ENCODE data around the gene TJP1.

Gene TJP1

DNA sequence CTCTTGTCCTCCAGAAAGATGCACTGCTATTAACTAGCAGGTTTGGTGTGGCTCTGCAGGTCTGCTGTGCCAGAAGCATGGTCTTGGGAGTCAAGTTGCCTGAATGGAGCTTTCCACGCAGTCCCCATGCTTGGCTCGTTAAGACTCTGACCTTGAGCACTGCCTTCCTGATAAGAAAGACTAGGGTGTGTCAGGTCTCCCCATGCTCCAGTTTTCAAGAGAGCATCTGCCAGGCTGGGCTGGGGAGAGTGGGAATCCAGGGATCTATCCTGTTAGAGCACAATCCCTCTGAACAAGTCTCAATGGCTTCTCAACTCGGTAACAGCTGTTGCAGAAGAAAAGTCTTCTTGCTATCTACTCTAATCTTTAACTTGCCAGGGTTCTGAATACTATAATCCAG, 98.2 kb downstream of the TJP1 start:
- no peak overlapping the region for H3K27ac ChIP-seq
- TF ChIP-seq CTCF (IDR thresholded peaks at IDR 0.05) (no peak), ZFX (IDR thresholded peaks at IDR 0.05; ENCODE audit: borderline replicate concordance) (no peak)

DNA sequence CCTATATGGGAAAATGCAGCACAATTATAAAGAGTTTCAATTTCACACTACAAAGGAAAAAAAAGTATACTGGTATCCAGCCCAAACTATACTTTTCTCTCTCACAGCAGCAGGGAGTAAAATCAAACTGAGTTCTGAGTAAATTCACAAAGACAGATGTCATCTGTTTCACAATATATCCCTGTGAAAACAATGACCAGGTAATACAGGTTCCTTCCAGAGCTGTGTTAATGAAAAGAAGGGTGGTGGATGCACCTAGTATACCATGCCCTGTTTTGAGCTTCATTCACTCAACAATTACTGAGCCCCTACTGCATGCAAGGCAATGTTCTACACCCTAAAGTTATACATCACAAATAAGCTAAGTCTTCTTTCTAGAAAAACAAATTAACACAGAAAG, 108.5 kb downstream of the TJP1 start:
- TF ChIP-seq CTCF (IDR thresholded peaks at IDR 0.05) (no peak), ZFX (IDR thresholded peaks at IDR 0.05; ENCODE audit: borderline replicate concordance) (no peak)
- no peak overlapping the region for H3K27ac ChIP-seq

DNA sequence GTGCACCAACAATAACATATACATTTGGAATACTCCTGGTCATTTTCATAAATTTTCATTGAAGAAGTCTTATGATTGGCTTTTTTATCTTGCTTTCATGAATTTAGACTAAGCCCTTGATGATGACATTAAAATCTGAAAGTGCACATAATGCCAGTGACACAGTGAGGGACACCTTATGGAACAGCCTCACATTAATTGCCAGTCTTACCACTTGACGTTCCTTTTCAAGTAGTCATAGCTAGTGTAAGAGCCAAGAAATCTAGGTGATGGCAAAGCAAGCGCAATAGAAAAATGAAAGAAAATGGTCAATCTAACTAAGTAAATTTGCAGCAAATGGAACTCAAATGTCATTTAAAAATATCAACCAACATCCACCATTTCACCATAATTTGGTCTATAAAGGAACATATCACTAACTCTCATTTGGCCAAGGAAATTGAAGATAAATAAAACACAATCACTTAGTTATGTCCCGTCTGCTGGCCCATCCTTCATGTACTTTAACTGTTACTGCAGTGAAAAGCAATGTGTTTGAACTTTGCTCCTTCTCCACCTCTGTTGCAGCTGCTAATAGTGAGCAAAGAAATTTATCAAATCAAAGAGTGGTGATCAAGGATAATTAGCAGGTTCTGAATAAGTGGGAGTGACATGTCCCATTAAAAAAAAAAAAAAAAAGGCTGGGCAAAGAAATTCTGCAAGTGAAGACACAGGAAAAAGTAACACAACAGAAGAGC, 110.0 kb downstream of the TJP1 start:
- TF ChIP-seq CTCF (IDR thresholded peaks at IDR 0.05) (no peak), ZFX (IDR thresholded peaks at IDR 0.05; ENCODE audit: borderline replicate concordance) (no peak)
- H3K27ac ChIP-seq: no peak overlapping the region

DNA sequence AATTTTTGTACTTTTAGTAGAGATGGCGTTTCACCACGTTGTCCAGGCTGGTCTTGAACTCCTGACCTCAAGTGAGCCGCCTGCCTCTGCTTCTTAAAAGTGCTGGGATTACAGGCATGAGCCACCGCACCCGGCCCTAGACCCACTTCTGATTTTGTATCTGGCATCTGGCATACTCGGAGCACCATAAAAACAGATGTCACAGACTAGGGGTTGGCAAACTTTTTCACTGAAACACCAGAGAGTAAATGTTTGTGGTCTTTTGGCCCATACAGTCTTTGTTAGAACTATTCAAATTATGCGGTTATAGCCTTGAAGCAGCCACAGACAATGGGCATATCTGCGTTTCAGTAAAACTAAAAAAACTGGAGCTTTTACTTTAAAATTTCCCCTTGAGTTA, 110.7 kb downstream of the TJP1 start:
- no peak for TF ChIP-seq ZFX (IDR thresholded peaks at IDR 0.05; ENCODE audit: borderline replicate concordance)
- no peak for TF ChIP-seq CTCF (IDR thresholded peaks at IDR 0.05)
- no peak overlapping the region for H3K27ac ChIP-seq

DNA sequence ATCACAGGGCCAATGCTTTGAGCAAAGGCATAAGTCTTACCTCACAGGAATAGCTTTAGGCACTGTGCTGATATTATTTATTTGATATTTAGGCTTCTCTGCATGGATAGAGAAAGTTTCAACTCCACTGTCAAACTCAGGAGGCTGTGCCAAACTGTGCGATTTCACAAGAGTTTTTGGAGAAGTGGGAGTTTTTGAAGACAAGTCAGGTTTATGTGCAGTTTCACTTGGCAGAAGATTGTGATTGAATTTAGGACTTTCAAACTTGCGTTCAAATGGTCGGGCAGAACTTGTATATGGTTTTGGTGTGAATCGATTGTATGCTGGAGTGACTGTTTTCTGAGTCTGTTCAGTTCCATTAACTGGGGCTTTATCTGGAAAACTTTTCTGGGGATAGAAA, 113.7 kb downstream of the TJP1 start:
- no peak overlapping the region for H3K27ac ChIP-seq
- TF ChIP-seq CTCF (IDR thresholded peaks at IDR 0.05) (no peak), ZFX (IDR thresholded peaks at IDR 0.05; ENCODE audit: borderline replicate concordance) (no peak)

- no peak overlapping the region for H3K27ac ChIP-seq
- TF ChIP-seq CTCF (IDR thresholded peaks at IDR 0.05) (no peak), ZFX (IDR thresholded peaks at IDR 0.05; ENCODE audit: borderline replicate concordance) (no peak)
Measured at GRCh38 chr15:29704950-29705597, 117.2 kb downstream of the TJP1 start.

DNA sequence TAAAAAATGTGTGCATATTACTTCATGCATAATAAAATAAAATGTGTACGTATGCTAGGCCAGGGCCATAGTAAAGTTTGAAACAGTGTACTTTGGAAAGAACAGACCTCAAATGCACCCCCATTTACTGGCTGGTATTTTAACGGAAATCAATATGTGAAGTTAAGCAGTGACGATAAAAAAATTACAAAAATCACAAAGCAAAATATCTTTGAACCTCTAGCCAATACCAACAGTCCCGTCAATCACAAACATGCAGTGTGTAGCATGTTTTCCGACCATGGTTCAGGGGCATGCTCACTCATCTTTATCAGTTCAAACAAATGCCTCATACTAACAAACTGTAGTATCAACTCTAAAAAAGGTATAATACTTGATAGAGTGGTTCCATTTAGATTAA, 121.1 kb downstream of the TJP1 start:
- TF ChIP-seq ZFX (IDR thresholded peaks at IDR 0.05; ENCODE audit: borderline replicate concordance): no peak
- no peak for TF ChIP-seq CTCF (IDR thresholded peaks at IDR 0.05)
- H3K27ac ChIP-seq: no peak overlapping the region

Measured in 22Rv1 (cell line).